ENCODE results near the gene GABRD.

The GABRD gene

DNA sequence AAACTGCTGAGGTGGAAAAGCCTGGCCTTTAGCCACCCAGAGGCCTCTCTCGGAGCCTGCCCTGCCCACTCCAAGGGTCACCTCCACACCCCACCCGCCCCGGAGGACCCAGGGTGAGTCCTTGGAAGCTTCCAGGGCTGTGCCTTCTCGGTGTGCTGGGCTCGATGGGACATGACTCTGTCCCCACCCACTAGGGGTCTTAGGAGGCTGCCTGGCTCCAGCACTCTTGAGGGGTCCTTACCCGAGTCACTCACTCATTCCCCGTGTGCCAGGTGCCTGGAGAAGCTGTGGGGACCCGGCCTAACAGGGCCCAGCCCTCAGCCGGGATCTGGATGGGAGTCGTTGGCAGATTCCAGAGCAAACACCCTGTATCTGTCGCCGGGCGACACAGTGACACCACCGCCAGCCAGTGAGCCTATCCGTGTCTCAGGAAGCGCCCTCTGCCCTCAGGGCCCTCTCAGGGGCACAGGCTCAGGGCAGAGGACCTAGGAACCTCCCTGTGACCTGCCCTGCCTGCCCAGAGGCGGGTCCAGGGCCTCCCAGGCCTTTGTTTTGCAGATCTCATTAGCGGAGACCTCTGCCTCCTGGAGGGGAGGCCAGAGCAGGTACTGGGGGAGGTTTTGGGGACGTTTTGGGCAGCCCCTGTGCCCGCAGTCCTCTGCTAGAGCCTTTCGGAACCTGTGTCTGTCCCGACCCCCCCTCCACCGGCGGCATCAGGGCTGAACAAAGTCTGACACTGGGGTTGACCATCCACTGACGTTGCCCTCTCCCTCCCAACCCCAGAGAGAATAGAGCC is 28.0 kb downstream of the GABRD start:
- no peak for ATAC-seq
- TF ChIP-seq POU6F1 (CRISPR knock-in tag; IDR thresholded peaks at IDR 0.05; ENCODE audit: borderline replicate concordance, low read depth) (no peak), CSRNP3 (CRISPR knock-in tag; IDR thresholded peaks at IDR 0.05) (no peak), PATZ1 (CRISPR knock-in tag; IDR thresholded peaks at IDR 0.05; ENCODE audit: borderline replicate concordance) (no peak), ZFP3 (CRISPR knock-in tag; IDR thresholded peaks at IDR 0.05) (no peak), OSR1 (CRISPR knock-in tag; IDR thresholded peaks at IDR 0.05) (no peak), SNAI2 (CRISPR knock-in tag; IDR thresholded peaks at IDR 0.05) (no peak), TOX (CRISPR knock-in tag; IDR thresholded peaks at IDR 0.05; ENCODE audit: borderline replicate concordance) (no peak), PPARA (CRISPR knock-in tag; IDR thresholded peaks at IDR 0.05; ENCODE audit: borderline replicate concordance) (no peak), RARB (CRISPR knock-in tag; IDR thresholded peaks at IDR 0.05) (no peak)
- TF ChIP-seq, protein P1, sequence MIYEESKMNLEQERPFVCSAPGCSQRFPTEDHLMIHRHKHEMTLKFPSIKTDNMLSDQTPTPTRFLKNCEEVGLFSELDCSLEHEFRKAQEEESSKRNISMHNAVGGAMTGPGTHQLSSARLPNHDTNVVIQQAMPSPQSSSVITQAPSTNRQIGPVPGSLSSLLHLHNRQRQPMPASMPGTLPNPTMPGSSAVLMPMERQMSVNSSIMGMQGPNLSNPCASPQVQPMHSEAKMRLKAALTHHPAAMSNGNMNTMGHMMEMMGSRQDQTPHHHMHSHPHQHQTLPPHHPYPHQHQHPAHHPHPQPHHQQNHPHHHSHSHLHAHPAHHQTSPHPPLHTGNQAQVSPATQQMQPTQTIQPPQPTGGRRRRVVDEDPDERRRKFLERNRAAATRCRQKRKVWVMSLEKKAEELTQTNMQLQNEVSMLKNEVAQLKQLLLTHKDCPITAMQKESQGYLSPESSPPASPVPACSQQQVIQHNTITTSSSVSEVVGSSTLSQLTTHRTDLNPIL (CRISPR knock-in tag; IDR thresholded peaks at IDR 0.05; ENCODE audit: low read depth), result no peak

DNA sequence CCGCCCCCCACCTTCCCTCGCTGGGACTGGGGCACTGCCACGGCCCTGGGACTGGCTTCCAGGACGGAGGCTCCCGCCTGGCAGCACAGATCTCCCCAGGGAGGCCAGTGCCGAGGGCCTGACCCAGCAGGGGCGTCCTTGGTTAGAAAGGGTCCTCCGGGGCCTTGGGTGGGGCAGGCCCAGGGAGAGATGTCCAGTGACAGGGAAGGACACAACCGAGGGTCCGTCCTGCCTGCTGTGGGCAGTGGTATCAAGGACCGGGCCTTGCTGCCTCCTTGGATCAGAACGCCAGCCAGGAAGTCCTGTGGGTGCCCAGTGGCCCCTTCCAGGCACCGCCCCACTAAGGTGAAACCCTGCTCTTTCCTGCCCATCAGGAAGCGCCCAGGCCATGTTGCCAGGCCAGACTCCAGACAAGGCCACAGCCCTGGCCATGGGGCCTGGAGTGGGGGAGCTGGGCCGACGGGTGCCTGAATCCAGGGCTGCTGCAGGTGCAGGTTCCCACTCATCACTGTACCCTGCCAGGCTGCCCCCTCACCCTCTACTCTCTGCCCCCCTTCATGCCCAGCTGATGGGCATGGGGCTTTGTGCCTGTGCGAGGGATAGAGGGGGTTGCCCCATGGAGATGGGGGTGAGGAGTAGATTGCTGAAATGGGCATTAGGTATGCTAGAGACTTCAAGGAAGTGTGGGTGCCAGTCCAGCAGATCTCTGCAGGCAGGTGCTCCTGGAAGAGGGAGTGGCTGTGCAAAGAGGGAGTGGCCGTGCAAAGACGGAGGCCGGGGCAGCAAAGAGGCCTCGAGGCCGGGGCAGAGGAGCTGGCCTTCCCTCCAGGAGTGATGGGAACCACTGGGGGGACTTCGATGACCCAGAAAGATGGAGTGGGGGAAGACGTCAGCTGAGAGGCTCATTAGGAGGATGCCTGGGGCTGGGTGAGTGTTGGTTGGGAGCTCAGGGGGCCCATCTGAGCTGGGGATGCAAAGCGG is 28.9 kb downstream of the GABRD start:
- TF ChIP-seq, protein P1 (CRISPR knock-in tag; IDR thresholded peaks at IDR 0.05; ENCODE audit: low read depth), result no peak
- TF ChIP-seq ZC3H10 (CRISPR knock-in tag; IDR thresholded peaks at IDR 0.05) (no peak), RARB (CRISPR knock-in tag; IDR thresholded peaks at IDR 0.05) (no peak), ZFP3 (CRISPR knock-in tag; IDR thresholded peaks at IDR 0.05) (no peak)
- TF ChIP-seq, protein P2, sequence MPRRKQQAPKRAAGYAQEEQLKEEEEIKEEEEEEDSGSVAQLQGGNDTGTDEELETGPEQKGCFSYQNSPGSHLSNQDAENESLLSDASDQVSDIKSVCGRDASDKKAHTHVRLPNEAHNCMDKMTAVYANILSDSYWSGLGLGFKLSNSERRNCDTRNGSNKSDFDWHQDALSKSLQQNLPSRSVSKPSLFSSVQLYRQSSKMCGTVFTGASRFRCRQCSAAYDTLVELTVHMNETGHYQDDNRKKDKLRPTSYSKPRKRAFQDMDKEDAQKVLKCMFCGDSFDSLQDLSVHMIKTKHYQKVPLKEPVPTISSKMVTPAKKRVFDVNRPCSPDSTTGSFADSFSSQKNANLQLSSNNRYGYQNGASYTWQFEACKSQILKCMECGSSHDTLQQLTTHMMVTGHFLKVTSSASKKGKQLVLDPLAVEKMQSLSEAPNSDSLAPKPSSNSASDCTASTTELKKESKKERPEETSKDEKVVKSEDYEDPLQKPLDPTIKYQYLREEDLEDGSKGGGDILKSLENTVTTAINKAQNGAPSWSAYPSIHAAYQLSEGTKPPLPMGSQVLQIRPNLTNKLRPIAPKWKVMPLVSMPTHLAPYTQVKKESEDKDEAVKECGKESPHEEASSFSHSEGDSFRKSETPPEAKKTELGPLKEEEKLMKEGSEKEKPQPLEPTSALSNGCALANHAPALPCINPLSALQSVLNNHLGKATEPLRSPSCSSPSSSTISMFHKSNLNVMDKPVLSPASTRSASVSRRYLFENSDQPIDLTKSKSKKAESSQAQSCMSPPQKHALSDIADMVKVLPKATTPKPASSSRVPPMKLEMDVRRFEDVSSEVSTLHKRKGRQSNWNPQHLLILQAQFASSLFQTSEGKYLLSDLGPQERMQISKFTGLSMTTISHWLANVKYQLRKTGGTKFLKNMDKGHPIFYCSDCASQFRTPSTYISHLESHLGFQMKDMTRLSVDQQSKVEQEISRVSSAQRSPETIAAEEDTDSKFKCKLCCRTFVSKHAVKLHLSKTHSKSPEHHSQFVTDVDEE (CRISPR knock-in tag; IDR thresholded peaks at IDR 0.05), result no peak
- no peak for ATAC-seq

DNA sequence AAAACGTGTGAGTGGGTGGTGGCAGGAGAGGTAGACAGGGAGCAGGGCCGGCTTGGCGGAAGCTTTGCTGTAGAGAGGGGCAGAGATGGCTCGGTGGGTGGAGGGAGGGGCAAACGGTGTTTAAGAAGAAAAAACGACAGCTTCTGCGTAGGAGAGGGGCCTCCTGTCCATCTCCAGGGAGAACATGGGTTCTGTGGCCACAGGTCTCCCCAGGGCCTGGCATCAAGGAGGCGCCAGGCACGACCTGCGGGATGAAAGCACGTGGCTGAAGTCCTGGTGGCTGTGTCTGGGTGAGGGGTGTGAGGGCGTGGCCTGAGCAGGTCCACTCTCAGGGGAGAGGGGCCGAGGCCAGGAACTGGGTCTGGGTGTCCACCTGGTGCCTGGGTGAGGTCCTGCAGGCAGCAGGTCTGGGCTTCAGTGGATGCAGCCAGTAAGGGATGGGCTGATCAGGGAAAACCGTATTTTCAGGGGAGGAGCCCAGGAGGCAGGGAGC is 30.1 kb downstream of the GABRD start:
- TF ChIP-seq TCF4 (CRISPR knock-in tag; IDR thresholded peaks at IDR 0.05; ENCODE audit: borderline replicate concordance) (no peak), ZNF70 (CRISPR knock-in tag; IDR thresholded peaks at IDR 0.05) (no peak), ZNF565 (CRISPR knock-in tag; conservative IDR thresholded peaks at IDR 0.05; ENCODE audit: low read depth) (no peak), GLIS3 (CRISPR knock-in tag; IDR thresholded peaks at IDR 0.05) (no peak), ISL1 (CRISPR knock-in tag; IDR thresholded peaks at IDR 0.05) (no peak), ZNF8 (CRISPR knock-in tag; IDR thresholded peaks at IDR 0.05) (no peak), PPARA (CRISPR knock-in tag; IDR thresholded peaks at IDR 0.05; ENCODE audit: borderline replicate concordance) (no peak), RARB (CRISPR knock-in tag; IDR thresholded peaks at IDR 0.05) (no peak), POU6F1 (CRISPR knock-in tag; IDR thresholded peaks at IDR 0.05; ENCODE audit: borderline replicate concordance, low read depth) (no peak), OSR1 (CRISPR knock-in tag; IDR thresholded peaks at IDR 0.05) (no peak)
- TF ChIP-seq, protein P1 (CRISPR knock-in tag; IDR thresholded peaks at IDR 0.05; ENCODE audit: low read depth), result no peak
- peak; percentile 57 for ATAC-seq
